Neural cell (in vitro differentiated cells): ENCODE results near the gene COL13A1. TPM values are rescaled to one million over a fixed set of nuclear protein-coding genes. Genes with fewer than 3 reads are reported as not detected.

ENCODE experiments used
- H2AFZ ChIP-seq: fragments of 200-600, 300-800 bp; sonication (generic), shearing (Covaris generic); 2 replicates; pipeline ENCODE4 v1.6.0; 2014; ENCODE audit warnings: low read depth, mild to moderate bottlenecking, antibody characterized with exemption, low read length, moderate library complexity
- H3F3A ChIP-seq: fragments of 200-600 bp; shearing (Covaris generic); 2 replicates; pipeline ENCODE4 v1.6.1; 2016; ENCODE audit warnings: mild to moderate bottlenecking, moderate library complexity, mixed read lengths, antibody characterized with exemption, low read length; ENCODE audit not compliant: insufficient read depth, poor library complexity, severe bottlenecking
- H3K27ac ChIP-seq: fragments of 200-600, 300-800 bp; sonication (generic), shearing (Covaris generic); 2 replicates; pipeline ENCODE4 v1.5.1; 2014; ENCODE audit warnings: mild to moderate bottlenecking, low read length, moderate library complexity
- H3K27me3 ChIP-seq: fragments of 300-800, 200-600 bp; sonication (generic), shearing (Covaris generic); 2 replicates; pipeline ENCODE4 v1.6.0; 2014; ENCODE audit warnings: mild to moderate bottlenecking, low read depth, low read length, moderate library complexity; ENCODE audit not compliant: insufficient read depth
- H3K36me3 ChIP-seq: fragments of 300-800, 200-600 bp; sonication (generic), shearing (Covaris generic); 2 replicates; pipeline ENCODE4 v1.5.1; 2014; ENCODE audit warnings: mild to moderate bottlenecking, antibody characterized with exemption, low read length, moderate library complexity; ENCODE audit not compliant: insufficient read depth
- H3K4me2 ChIP-seq: fragments of 300-800, 200-600 bp; sonication (generic), shearing (Covaris generic); 2 replicates; pipeline ENCODE4 v1.6.0; 2014; ENCODE audit warnings: mild to moderate bottlenecking, low read length
- H3K4me3 ChIP-seq: fragments of 300-800, 200-600 bp; sonication (generic), shearing (Covaris generic); 2 replicates; pipeline ENCODE4 v1.5.1; 2014; ENCODE audit warnings: mild to moderate bottlenecking, low read length, moderate library complexity
- H3K79me2 ChIP-seq: fragments of 200-600 bp; shearing (Covaris generic); replicated peaks from 2 replicates; pipeline ENCODE4 v1.6.0; 2014; ENCODE audit warnings: mild to moderate bottlenecking, low read length, moderate library complexity; ENCODE audit not compliant: insufficient read depth
- H3K9ac ChIP-seq: fragments of 300-800, 200-600 bp; sonication (generic), shearing (Covaris generic); 2 replicates; pipeline ENCODE4 v1.6.1; 2016; ENCODE audit warnings: mild to moderate bottlenecking, low read length, mixed read lengths
- H3K9me2 ChIP-seq: fragments of 200-600 bp; shearing (Covaris generic); 2 replicates; pipeline ENCODE4 v1.6.1; 2016; ENCODE audit warnings: mild to moderate bottlenecking, low read length, mixed read lengths; ENCODE audit not compliant: insufficient read depth
- H3K9me3 ChIP-seq: fragments of 200-600, 300-800 bp; sonication (generic), shearing (Covaris generic); 2 replicates; pipeline ENCODE4 v1.6.1; 2016; ENCODE audit warnings: mild to moderate bottlenecking, mixed run types, low read length, moderate library complexity, mixed read lengths
- H4K20me1 ChIP-seq: fragments of 200-600 bp; shearing (Covaris generic); 2 replicates; pipeline ENCODE4 v1.6.1; 2016; ENCODE audit warnings: mild to moderate bottlenecking, mixed run types; ENCODE audit not compliant: insufficient read depth
- EP300 ChIP-seq: fragments of 450-650 bp; conservative IDR thresholded peaks from 2 replicates; pipeline ENCODE4 v1.6.1; 2014; ENCODE audit warnings: antibody characterized with exemption, mild to moderate bottlenecking, moderate library complexity; ENCODE audit not compliant: poor library complexity, severe bottlenecking
- EZH2 ChIP-seq: fragments of 200-600, 300-800 bp; shearing (Covaris generic), sonication (generic); IDR thresholded peaks from 2 replicates; pipeline ENCODE4 v1.6.1; 2014; ENCODE audit warnings: antibody characterized with exemption, low read length, borderline replicate concordance, mild to moderate bottlenecking; ENCODE audit not compliant: insufficient read depth, poor library complexity, severe bottlenecking
- MXI1 ChIP-seq: fragments of 450-650 bp; conservative IDR thresholded peaks from 2 replicates; pipeline ENCODE4 v1.6.1; 2014; ENCODE audit warnings: antibody characterized with exemption, mild to moderate bottlenecking; ENCODE audit not compliant: poor library complexity, severe bottlenecking
- POLR2AphosphoS5 ChIP-seq: IDR thresholded peaks from 2 replicates; pipeline ENCODE4 v1.6.1; 2012
- RAD21 ChIP-seq: fragments of 450-650 bp; conservative IDR thresholded peaks from 2 replicates; pipeline ENCODE4 v1.6.1; 2014; ENCODE audit warnings: antibody characterized with exemption, mild to moderate bottlenecking, moderate library complexity
- SMC3 ChIP-seq: fragments of 450-650 bp; conservative IDR thresholded peaks from 2 replicates; pipeline ENCODE4 v1.6.1; 2014; ENCODE audit warnings: antibody characterized with exemption, mild to moderate bottlenecking, moderate library complexity; ENCODE audit not compliant: poor library complexity
- TAF1 ChIP-seq: IDR thresholded peaks from 2 replicates; pipeline ENCODE4 v1.6.1; 2012; ENCODE audit warnings: low read depth
- polyA plus RNA-seq: library from polyadenylated mRNA; depleted of rRNA; stranded (reverse); fragments of >200 nt; gene quantifications from 2 replicates; pipeline ENCODE4 v1.2.3, GENCODE V29; 2014
- TF ChIP-seq, protein P1 (sequence below): IDR thresholded peaks from 2 replicates; pipeline ENCODE4 v1.6.1; 2012; ENCODE audit warnings: borderline replicate concordance

COL13A1 gene
- polyA plus RNA-seq, 1 donor from 2014 or later = 4.7 TPM

DNA sequence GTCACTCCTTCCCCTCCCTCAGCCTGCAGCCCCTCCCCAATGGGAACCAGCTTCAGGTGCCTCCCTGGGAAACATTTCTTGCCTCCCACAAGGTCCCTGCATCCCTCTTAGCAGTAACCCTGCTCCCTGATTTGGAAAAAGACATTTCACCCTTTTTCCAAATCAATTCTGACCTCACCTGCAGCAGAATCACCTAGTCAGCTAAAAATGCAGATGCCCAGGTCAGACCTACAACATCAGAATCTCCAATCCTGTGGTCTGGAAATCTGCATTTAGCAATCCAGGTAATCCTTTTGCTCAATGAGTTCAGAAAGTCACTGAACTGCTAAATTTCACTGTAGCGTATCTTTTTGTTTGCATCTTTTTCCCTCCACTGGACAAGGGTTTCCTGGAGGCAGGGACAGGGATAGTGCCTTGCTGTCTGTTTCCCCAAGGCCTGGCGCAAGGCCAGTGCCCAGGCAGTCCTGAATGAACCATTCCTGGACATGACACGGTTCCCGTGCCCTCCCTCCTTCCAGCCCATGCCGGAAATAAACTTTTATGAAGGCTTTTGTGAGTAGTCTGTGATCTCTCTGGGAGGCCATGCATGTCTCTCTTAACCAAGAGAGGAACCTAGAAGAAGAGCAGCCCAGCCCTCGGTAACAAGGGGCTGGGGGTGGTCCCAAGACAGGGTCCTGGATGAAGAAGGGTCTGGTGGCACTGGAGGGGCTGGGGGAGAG, 44.0 kb downstream of the COL13A1 start:
- no peak overlapping the region for H3K4me3 ChIP-seq
- no peak overlapping the region for H3K27ac ChIP-seq
- no peaks in the 10 kb centered on the region for H4K20me1 ChIP-seq
- no peaks in the 10 kb centered on the region for H3K79me2 ChIP-seq
- H3K36me3 ChIP-seq = no peaks in the 10 kb centered on the region
- TF ChIP-seq MXI1 = no peak
- TF ChIP-seq RAD21 = no peak
- no peak for TF ChIP-seq SMC3
- TF ChIP-seq, protein P1, sequence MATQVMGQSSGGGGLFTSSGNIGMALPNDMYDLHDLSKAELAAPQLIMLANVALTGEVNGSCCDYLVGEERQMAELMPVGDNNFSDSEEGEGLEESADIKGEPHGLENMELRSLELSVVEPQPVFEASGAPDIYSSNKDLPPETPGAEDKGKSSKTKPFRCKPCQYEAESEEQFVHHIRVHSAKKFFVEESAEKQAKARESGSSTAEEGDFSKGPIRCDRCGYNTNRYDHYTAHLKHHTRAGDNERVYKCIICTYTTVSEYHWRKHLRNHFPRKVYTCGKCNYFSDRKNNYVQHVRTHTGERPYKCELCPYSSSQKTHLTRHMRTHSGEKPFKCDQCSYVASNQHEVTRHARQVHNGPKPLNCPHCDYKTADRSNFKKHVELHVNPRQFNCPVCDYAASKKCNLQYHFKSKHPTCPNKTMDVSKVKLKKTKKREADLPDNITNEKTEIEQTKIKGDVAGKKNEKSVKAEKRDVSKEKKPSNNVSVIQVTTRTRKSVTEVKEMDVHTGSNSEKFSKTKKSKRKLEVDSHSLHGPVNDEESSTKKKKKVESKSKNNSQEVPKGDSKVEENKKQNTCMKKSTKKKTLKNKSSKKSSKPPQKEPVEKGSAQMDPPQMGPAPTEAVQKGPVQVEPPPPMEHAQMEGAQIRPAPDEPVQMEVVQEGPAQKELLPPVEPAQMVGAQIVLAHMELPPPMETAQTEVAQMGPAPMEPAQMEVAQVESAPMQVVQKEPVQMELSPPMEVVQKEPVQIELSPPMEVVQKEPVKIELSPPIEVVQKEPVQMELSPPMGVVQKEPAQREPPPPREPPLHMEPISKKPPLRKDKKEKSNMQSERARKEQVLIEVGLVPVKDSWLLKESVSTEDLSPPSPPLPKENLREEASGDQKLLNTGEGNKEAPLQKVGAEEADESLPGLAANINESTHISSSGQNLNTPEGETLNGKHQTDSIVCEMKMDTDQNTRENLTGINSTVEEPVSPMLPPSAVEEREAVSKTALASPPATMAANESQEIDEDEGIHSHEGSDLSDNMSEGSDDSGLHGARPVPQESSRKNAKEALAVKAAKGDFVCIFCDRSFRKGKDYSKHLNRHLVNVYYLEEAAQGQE = no peak
- TF ChIP-seq EZH2 = no peak
- no peak for TF ChIP-seq POLR2AphosphoS5
- TF ChIP-seq EP300 = no peak
- H3K9me2 ChIP-seq = no peaks in the 10 kb centered on the region
- no peaks in the 10 kb centered on the region for H3K9me3 ChIP-seq
- H3K27me3 ChIP-seq = no peaks in the 10 kb centered on the region
- no peaks in the 10 kb centered on the region for H3F3A ChIP-seq
- no peak overlapping the region for H3K4me2 ChIP-seq
- no peak overlapping the region for H2AFZ ChIP-seq
- H3K9ac ChIP-seq = no peak overlapping the region

- Histone ChIP-seq H2AFZ (no peak overlapping the region), H3K27ac (no peak overlapping the region)
These were observed 44.7 kb downstream of the COL13A1 start for GRCh38 chr10:69846293-69846921.

More at GRCh38 chr10:69846293-69846921, 44.7 kb downstream of the COL13A1 start:
- Histone ChIP-seq H3K79me2 (no peaks in the 10 kb centered on the region), H3K4me2 (no peak overlapping the region), H4K20me1 (no peaks in the 10 kb centered on the region), H3K9me2 (no peaks in the 10 kb centered on the region), H3K36me3 (no peaks in the 10 kb centered on the region), H3K27me3 (no peaks in the 10 kb centered on the region), H3K9me3 (no peaks in the 10 kb centered on the region), H3F3A (no peaks in the 10 kb centered on the region), H3K4me3 (no peak overlapping the region), H3K9ac (no peak overlapping the region)
- TF ChIP-seq RAD21 = no peak
- TF ChIP-seq, protein P1 = no peak
- TF ChIP-seq POLR2AphosphoS5 = no peak
- no peak for TF ChIP-seq SMC3
- TF ChIP-seq EP300 = no peak
- no peak for TF ChIP-seq TAF1
